Measurements from ENCODE around the gene ANKRD55.

DNA sequence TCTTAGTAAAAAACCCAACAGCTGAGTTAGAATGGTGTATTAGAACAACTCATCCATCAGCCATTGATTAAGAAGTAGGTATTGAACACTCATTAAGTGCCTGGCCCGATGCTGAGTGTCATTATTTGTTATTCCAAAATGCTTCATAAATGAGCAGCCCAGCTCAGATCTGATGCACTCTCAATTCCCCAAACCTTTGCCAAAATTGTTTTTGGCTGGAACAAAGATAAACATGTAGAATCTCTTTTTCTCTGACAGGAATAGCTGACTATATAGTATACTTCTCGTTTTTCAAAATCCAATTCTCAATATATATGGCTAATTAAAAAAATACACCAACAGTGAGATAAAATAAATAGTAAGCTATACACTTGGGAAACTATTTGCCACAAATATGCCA lies 20.0 kb upstream of the ANKRD55 start:
- TF ChIP-seq, protein P1, sequence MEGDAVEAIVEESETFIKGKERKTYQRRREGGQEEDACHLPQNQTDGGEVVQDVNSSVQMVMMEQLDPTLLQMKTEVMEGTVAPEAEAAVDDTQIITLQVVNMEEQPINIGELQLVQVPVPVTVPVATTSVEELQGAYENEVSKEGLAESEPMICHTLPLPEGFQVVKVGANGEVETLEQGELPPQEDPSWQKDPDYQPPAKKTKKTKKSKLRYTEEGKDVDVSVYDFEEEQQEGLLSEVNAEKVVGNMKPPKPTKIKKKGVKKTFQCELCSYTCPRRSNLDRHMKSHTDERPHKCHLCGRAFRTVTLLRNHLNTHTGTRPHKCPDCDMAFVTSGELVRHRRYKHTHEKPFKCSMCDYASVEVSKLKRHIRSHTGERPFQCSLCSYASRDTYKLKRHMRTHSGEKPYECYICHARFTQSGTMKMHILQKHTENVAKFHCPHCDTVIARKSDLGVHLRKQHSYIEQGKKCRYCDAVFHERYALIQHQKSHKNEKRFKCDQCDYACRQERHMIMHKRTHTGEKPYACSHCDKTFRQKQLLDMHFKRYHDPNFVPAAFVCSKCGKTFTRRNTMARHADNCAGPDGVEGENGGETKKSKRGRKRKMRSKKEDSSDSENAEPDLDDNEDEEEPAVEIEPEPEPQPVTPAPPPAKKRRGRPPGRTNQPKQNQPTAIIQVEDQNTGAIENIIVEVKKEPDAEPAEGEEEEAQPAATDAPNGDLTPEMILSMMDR (IDR thresholded peaks at IDR 0.05), result no peak
- no peak for TF ChIP-seq POLR2AphosphoS5 (IDR thresholded peaks at IDR 0.05)

Data from transverse colon (tissue), 4 donors.